PC-9 (cell line): ENCODE results near the gene SREBF2.

Source experiments
- CTCF ChIP-seq: fragments of 200-600 bp; sonication (generic); conservative IDR thresholded peaks from 2 replicates; pipeline ENCODE4 v1.6.1; 2017; ENCODE audit warnings: mixed run types, antibody characterized with exemption, mild to moderate bottlenecking, moderate library complexity
- EZH2 ChIP-seq: fragments of 200-600 bp; sonication (generic); IDR thresholded peaks from 2 replicates; pipeline ENCODE4 v1.8.0; 2017; ENCODE audit warnings: antibody characterized with exemption, low read depth

DNA sequence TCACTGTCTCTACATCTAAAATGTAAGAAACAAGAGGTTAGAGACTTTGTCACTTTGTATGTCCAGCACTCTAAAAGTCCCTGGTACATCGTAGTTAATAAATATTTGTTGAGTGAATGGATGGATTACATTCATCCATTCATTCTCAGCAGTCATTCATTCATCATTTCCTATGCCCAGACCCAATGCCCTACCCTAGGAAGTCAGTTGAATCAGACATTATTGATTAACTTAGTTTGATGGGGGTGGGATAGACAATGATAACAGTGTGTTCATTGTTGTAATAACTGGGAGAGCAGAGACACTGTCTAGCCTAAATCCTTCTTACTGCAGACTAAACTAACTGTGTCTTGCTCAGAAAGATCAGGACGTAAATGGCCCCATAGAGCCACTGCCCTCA lies 115.2 kb downstream of the SREBF2 start:
- TF ChIP-seq CTCF: no peak
- no peak for TF ChIP-seq EZH2
